Measurements from ENCODE around the gene DCLK2.

GRCh38 chr4:150080337-150080736, 2.1 kb downstream of the DCLK2 start:
- TF ChIP-seq POLR2A (IDR thresholded peaks at IDR 0.05; ENCODE audit: low read length) (no peak), GATA1 (IDR thresholded peaks at IDR 0.05; ENCODE audit: low read depth, low read length) (no peak)

Measured in erythroblast (primary cell).